ENCODE data around the gene RBM33. TPM values are rescaled to one million over a fixed set of nuclear protein-coding genes. Genes with fewer than 3 reads are reported as not detected.

The RBM33 gene
- total and polyA plus RNA-seq, 2 of the 4 experiments (the other 2 are of a cell fraction), result 7.3 to 10.8 TPM

DNA sequence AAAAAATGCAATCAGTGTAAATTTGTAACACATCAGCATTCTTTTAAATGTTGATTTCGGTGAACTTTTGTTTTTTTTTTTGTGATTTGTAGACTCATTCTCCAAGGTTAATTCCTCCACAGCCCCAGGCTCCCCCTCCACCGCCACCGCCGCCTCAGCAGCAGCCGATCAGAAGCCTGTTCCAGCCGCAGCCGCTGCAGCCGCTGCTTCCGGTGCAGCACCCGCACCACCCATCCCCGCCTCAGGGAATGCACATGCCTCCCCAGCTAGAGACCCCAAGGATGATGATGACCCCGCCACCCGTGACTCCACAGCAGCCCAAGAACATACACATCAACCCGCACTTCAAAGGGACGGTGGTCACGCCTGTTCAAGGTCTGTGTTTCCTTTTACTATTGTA lies 66.6 kb downstream of the RBM33 start:
- H3K4me2 ChIP-seq (ENCODE audit: low read depth, low read length), result no peak overlapping the region
- H2BK5ac ChIP-seq (ENCODE audit: low read depth, low read length, poor library complexity, severe bottlenecking), result no peak overlapping the region
- H4K91ac ChIP-seq (ENCODE audit: insufficient read depth, low read depth, low read length), result no peak overlapping the region
- no peaks in the 10 kb centered on the region for H3K4me1 ChIP-seq (ENCODE audit: control insufficient read depth, insufficient read depth, low read length)
- H3K27ac ChIP-seq (ENCODE audit: insufficient read depth, low read length), result no peak overlapping the region
- DNase-seq (no peak), ATAC-seq (ENCODE audit: low read depth) (no peak)
- intact Hi-C loops (cut with micrococcal nuclease) (no loop called here), in situ Hi-C loops (cut with MboI; ENCODE audit: low sequenced_read_pairs) (no loop called here), dilution Hi-C loops (cut with HindIII; ENCODE audit: low sequenced_read_pairs, unreplicated experiment) (no loop called here)
- peaks cover 21% of the 10 kb centered on the region for H4K20me1 ChIP-seq (ENCODE audit: insufficient read depth, low read length)
- BruUV-seq (replicated peaks), result no TSS peak
- POLR2A ChIA-PET (ENCODE audit: unreplicated experiment), result no interaction called here
- no peak overlapping the region for H3K4me3 ChIP-seq (ENCODE audit: insufficient read depth, low read depth, low read length)
- H2BK15ac ChIP-seq (ENCODE audit: low read depth, low read length), result no peak overlapping the region
- WGBS, 2 experiments (ENCODE audit: extremely low coverage in 2 of 2, insufficient read length in 1 of 2), result 100% methylated on average over 6 of the region's 16 CpGs; no CpG with 5 or more reads in 1 of the 2 experiments
- H3K4ac ChIP-seq (ENCODE audit: low read depth, low read length), result no peak overlapping the region
- H3K18ac ChIP-seq (ENCODE audit: low read depth, low read length), result no peak overlapping the region
- no peak overlapping the region for H4K8ac ChIP-seq (ENCODE audit: low read depth in 2 of 2, low read length in 2 of 2)
- H2BK20ac ChIP-seq (ENCODE audit: low read depth, low read length), result no peak overlapping the region
- H3K14ac ChIP-seq (replicated peaks; ENCODE audit: low read depth, low read length), result no peak overlapping the region
- no peak overlapping the region for H3K23ac ChIP-seq (ENCODE audit: low read depth, low read length)
- no peak overlapping the region for H2AK9ac ChIP-seq (replicated peaks; ENCODE audit: low read depth, low read length, poor library complexity)
- no peak overlapping the region for H2AFZ ChIP-seq (replicated peaks; ENCODE audit: low read length, poor library complexity)
- no peaks in the 10 kb centered on the region for H3K9me3 ChIP-seq (ENCODE audit: control insufficient read depth, insufficient read depth, low read length)
- no peak overlapping the region for H3K9ac ChIP-seq (ENCODE audit: low read depth, low read length)
- peaks cover 44% of the 10 kb centered on the region for H3K36me3 ChIP-seq (ENCODE audit: control insufficient read depth, insufficient read depth, low read length)
- H3K9me1 ChIP-seq (ENCODE audit: insufficient read depth, low read length), result peaks cover 20% of the 10 kb centered on the region
- CTCF ChIA-PET, result interaction anchor here (0.6 kb wide), 1 partner anchor 86 kb away, joined by 3 read pairs; no protein-coding TSS in a partner anchor
- H3K27me3 ChIP-seq (ENCODE audit: control insufficient read depth, insufficient read depth, low read length), result no peaks in the 10 kb centered on the region
- H4K5ac ChIP-seq (ENCODE audit: low read depth, low read length), result no peak overlapping the region
- H2AK5ac ChIP-seq (ENCODE audit: low read depth, low read length), result no peak overlapping the region
- H3K79me1 ChIP-seq (ENCODE audit: low read depth in 1 of 2, low read length in 2 of 2), result peaks cover 50 to 58% of the 10 kb centered on the region in 2 experiments
- no peak overlapping the region for H3K56ac ChIP-seq (ENCODE audit: extremely low read depth, insufficient read depth, low read length)
- H2BK120ac ChIP-seq (ENCODE audit: low read depth, low read length), result no peak overlapping the region
- TF ChIP-seq, protein P1, sequence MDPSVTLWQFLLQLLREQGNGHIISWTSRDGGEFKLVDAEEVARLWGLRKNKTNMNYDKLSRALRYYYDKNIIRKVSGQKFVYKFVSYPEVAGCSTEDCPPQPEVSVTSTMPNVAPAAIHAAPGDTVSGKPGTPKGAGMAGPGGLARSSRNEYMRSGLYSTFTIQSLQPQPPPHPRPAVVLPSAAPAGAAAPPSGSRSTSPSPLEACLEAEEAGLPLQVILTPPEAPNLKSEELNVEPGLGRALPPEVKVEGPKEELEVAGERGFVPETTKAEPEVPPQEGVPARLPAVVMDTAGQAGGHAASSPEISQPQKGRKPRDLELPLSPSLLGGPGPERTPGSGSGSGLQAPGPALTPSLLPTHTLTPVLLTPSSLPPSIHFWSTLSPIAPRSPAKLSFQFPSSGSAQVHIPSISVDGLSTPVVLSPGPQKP (IDR thresholded peaks at IDR 0.05; ENCODE audit: borderline replicate concordance, low read depth, low read length), result no peak
